HPDE6-E6E7 (cell line): ENCODE results near the gene PANK4.

Experiments
- DNase-seq: peaks from one replicate; pipeline ENCODE4 v3.0.0; 2011; ENCODE audit warnings: missing footprints; ENCODE audit errors: extremely low spot score

The PANK4 gene

GRCh38 chr1:2528966-2529783 lies 2.8 kb upstream of the PANK4 start:
- no peak for DNase-seq

- no peak for DNase-seq
These were observed 2.2 kb upstream of the PANK4 start for GRCh38 chr1:2528611-2528965.

- no peak for DNase-seq
These were observed 1.6 kb upstream of the PANK4 start for GRCh38 chr1:2528016-2528415.

- no peak for DNase-seq
These were observed 1.1 kb upstream of the PANK4 start for GRCh38 chr1:2527556-2527860.

GRCh38 chr1:2526824-2527555 lies 594 bp upstream of the PANK4 start:
- no peak for DNase-seq

- no peak for DNase-seq
These were observed 850 bp downstream of the PANK4 start for GRCh38 chr1:2525572-2525919.

- DNase-seq = no peak
These were observed 2.3 kb downstream of the PANK4 start for GRCh38 chr1:2523891-2524609.

- no peak for DNase-seq
These were observed 3.1 kb downstream of the PANK4 start for GRCh38 chr1:2523191-2523890.

GRCh38 chr1:2522230-2522629 lies 4.2 kb downstream of the PANK4 start:
- DNase-seq = no peak

GRCh38 chr1:2520806-2521205 lies 5.6 kb downstream of the PANK4 start:
- no peak for DNase-seq

- DNase-seq = no peak
These were observed 6.2 kb downstream of the PANK4 start for GRCh38 chr1:2520206-2520605.

- DNase-seq = no peak
These were observed 6.7 kb downstream of the PANK4 start for GRCh38 chr1:2519729-2520128.

GRCh38 chr1:2519029-2519685 lies 7.2 kb downstream of the PANK4 start:
- DNase-seq = no peak

- no peak for DNase-seq
These were observed 7.9 kb downstream of the PANK4 start for GRCh38 chr1:2518528-2518927.

- no peak for DNase-seq
These were observed 8.4 kb downstream of the PANK4 start for GRCh38 chr1:2517966-2518365.

GRCh38 chr1:2516946-2517345 lies 9.4 kb downstream of the PANK4 start:
- DNase-seq = no peak

GRCh38 chr1:2516124-2516523 lies 10.3 kb downstream of the PANK4 start:
- DNase-seq = no peak

GRCh38 chr1:2515763-2516080 lies 10.7 kb downstream of the PANK4 start:
- DNase-seq = no peak

GRCh38 chr1:2514863-2515762 lies 11.3 kb downstream of the PANK4 start:
- DNase-seq = no peak

- DNase-seq = no peak
These were observed 12.3 kb downstream of the PANK4 start for GRCh38 chr1:2513939-2514652.
